ENCODE results near the gene SLC9A8.
A peak's percentile ranks its signal among the peaks of the same experiment; 100 is the strongest.

DNA sequence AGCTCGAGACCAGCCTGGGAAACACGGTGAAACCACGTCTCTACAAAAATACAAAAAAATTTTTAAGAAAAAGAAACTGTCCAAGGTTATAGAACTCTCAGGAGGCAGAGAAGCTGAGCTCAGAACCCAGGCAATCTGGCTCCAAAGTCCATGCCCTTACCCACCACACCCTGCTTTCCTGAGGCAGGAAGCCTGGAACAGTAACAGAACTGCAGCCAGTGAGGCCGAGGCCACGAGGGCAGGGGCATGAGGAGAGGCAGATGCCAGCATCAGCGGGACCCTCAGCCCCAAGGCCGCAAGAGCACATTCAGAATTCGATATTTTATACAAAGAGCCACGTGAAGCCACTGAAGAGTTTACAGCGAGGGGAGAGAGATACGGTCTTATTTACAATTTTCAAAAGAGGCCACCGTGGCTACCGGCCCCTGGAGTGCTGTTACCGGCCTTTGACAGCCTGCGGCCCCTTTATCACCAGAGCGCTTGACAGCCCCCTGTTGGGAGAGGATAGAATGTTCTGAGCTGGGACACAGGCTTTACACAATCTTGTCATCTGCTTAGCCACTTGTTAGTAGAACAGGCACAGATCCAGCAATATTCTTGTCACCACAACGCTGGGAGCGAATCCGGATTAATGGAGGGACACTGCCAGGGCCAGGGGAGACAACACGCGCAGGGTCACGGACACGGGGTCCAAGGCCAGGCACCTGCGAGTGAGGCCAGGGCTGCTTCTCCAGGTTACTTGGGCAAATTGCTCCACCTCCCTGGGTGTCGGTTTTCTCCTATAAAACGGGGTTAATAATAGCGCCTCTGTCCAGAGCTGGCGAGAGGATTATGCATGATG is 97.1 kb downstream of the SLC9A8 start:
- peak in 3 of 5 experiments; percentile 8 to 21 (median 16) for TF ChIP-seq CTCF (IDR thresholded peaks at IDR 0.05)
- no peak for TF ChIP-seq POLR2A (IDR thresholded peaks at IDR 0.05)

Data from tibial nerve (tissue), 3 donors.